ENCODE data around the gene C2orf80. TPM values are rescaled to one million over a fixed set of nuclear protein-coding genes. Genes with fewer than 3 reads are reported as not detected.

Gene C2orf80
- polyA plus RNA-seq, 1 donor from 2014 or later, result 71.5 TPM

- TF ChIP-seq POLR2AphosphoS5 (IDR thresholded peaks at IDR 0.05) (no peak), SMC3 (conservative IDR thresholded peaks at IDR 0.05; ENCODE audit: poor library complexity) (no peak), MXI1 (conservative IDR thresholded peaks at IDR 0.05; ENCODE audit: poor library complexity, severe bottlenecking) (no peak), RAD21 (conservative IDR thresholded peaks at IDR 0.05) (no peak), TAF1 (IDR thresholded peaks at IDR 0.05; ENCODE audit: low read depth) (no peak), EP300 (conservative IDR thresholded peaks at IDR 0.05; ENCODE audit: poor library complexity, severe bottlenecking) (no peak), EZH2 (IDR thresholded peaks at IDR 0.05; ENCODE audit: borderline replicate concordance, insufficient read depth, low read length, poor library complexity, severe bottlenecking) (no peak)
- TF ChIP-seq, protein P1, sequence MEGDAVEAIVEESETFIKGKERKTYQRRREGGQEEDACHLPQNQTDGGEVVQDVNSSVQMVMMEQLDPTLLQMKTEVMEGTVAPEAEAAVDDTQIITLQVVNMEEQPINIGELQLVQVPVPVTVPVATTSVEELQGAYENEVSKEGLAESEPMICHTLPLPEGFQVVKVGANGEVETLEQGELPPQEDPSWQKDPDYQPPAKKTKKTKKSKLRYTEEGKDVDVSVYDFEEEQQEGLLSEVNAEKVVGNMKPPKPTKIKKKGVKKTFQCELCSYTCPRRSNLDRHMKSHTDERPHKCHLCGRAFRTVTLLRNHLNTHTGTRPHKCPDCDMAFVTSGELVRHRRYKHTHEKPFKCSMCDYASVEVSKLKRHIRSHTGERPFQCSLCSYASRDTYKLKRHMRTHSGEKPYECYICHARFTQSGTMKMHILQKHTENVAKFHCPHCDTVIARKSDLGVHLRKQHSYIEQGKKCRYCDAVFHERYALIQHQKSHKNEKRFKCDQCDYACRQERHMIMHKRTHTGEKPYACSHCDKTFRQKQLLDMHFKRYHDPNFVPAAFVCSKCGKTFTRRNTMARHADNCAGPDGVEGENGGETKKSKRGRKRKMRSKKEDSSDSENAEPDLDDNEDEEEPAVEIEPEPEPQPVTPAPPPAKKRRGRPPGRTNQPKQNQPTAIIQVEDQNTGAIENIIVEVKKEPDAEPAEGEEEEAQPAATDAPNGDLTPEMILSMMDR (IDR thresholded peaks at IDR 0.05; ENCODE audit: poor library complexity, severe bottlenecking), result no peak
- TF ChIP-seq, protein P2, sequence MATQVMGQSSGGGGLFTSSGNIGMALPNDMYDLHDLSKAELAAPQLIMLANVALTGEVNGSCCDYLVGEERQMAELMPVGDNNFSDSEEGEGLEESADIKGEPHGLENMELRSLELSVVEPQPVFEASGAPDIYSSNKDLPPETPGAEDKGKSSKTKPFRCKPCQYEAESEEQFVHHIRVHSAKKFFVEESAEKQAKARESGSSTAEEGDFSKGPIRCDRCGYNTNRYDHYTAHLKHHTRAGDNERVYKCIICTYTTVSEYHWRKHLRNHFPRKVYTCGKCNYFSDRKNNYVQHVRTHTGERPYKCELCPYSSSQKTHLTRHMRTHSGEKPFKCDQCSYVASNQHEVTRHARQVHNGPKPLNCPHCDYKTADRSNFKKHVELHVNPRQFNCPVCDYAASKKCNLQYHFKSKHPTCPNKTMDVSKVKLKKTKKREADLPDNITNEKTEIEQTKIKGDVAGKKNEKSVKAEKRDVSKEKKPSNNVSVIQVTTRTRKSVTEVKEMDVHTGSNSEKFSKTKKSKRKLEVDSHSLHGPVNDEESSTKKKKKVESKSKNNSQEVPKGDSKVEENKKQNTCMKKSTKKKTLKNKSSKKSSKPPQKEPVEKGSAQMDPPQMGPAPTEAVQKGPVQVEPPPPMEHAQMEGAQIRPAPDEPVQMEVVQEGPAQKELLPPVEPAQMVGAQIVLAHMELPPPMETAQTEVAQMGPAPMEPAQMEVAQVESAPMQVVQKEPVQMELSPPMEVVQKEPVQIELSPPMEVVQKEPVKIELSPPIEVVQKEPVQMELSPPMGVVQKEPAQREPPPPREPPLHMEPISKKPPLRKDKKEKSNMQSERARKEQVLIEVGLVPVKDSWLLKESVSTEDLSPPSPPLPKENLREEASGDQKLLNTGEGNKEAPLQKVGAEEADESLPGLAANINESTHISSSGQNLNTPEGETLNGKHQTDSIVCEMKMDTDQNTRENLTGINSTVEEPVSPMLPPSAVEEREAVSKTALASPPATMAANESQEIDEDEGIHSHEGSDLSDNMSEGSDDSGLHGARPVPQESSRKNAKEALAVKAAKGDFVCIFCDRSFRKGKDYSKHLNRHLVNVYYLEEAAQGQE (IDR thresholded peaks at IDR 0.05; ENCODE audit: borderline replicate concordance), result no peak
- Histone ChIP-seq H3K9ac (ENCODE audit: low read length) (no peak overlapping the region), H3K27ac (ENCODE audit: low read length) (no peak overlapping the region), H3K4me3 (ENCODE audit: low read length) (no peak overlapping the region), H3K27me3 (ENCODE audit: insufficient read depth, low read depth, low read length) (no peaks in the 10 kb centered on the region), H3K4me2 (ENCODE audit: low read length) (no peak overlapping the region), H3K36me3 (ENCODE audit: insufficient read depth, low read length) (no peaks in the 10 kb centered on the region), H3F3A (ENCODE audit: insufficient read depth, low read length, poor library complexity, severe bottlenecking) (no peaks in the 10 kb centered on the region), H3K9me3 (ENCODE audit: low read length) (no peaks in the 10 kb centered on the region), H2AFZ (ENCODE audit: low read depth, low read length) (no peak overlapping the region), H3K9me2 (ENCODE audit: insufficient read depth, low read length) (no peaks in the 10 kb centered on the region), H4K20me1 (ENCODE audit: insufficient read depth) (no peaks in the 10 kb centered on the region), H3K79me2 (replicated peaks; ENCODE audit: insufficient read depth, low read length) (no peaks in the 10 kb centered on the region)
Measured at GRCh38 chr2:208150094-208150493, 39.7 kb downstream of the C2orf80 start.

DNA sequence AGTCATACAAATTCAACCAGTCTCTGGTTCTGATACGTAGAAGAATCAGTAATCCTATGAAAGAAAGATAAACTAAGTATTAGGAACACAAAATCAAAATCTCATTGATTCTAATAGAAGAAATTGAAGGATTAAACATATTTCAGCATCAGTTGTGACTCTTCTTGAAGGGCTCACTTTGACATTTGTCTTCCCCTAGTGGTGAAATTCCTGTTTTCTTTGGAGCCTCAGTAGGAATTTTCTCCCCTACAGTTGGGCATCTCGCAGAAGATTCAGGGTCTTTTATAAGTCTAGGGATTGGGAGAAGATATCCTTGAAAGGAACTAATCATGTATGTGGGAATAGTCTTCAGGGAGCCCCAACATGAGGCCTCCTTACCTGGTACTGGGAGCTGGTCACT is 41.0 kb downstream of the C2orf80 start:
- no peak overlapping the region for H3K27ac ChIP-seq (ENCODE audit: low read length)
- H3K36me3 ChIP-seq (ENCODE audit: insufficient read depth, low read length), result no peaks in the 10 kb centered on the region
- no peaks in the 10 kb centered on the region for H3K9me3 ChIP-seq (ENCODE audit: low read length)
- H3K9ac ChIP-seq (ENCODE audit: low read length), result no peak overlapping the region
- no peaks in the 10 kb centered on the region for H3K27me3 ChIP-seq (ENCODE audit: insufficient read depth, low read depth, low read length)
- H3K4me3 ChIP-seq (ENCODE audit: low read length), result no peak overlapping the region
- TF ChIP-seq EZH2 (IDR thresholded peaks at IDR 0.05; ENCODE audit: borderline replicate concordance, insufficient read depth, low read length, poor library complexity, severe bottlenecking) (no peak), MXI1 (conservative IDR thresholded peaks at IDR 0.05; ENCODE audit: poor library complexity, severe bottlenecking) (no peak), POLR2AphosphoS5 (IDR thresholded peaks at IDR 0.05) (no peak), EP300 (conservative IDR thresholded peaks at IDR 0.05; ENCODE audit: poor library complexity, severe bottlenecking) (no peak), RAD21 (conservative IDR thresholded peaks at IDR 0.05) (no peak), SMC3 (conservative IDR thresholded peaks at IDR 0.05; ENCODE audit: poor library complexity) (no peak), TAF1 (IDR thresholded peaks at IDR 0.05; ENCODE audit: low read depth) (no peak)
- TF ChIP-seq, protein P2 (IDR thresholded peaks at IDR 0.05; ENCODE audit: borderline replicate concordance), result no peak
- TF ChIP-seq, protein P1 (IDR thresholded peaks at IDR 0.05; ENCODE audit: poor library complexity, severe bottlenecking), result no peak
- H3K4me2 ChIP-seq (ENCODE audit: low read length), result no peak overlapping the region
- no peaks in the 10 kb centered on the region for H4K20me1 ChIP-seq (ENCODE audit: insufficient read depth)
- H3K79me2 ChIP-seq (replicated peaks; ENCODE audit: insufficient read depth, low read length), result no peaks in the 10 kb centered on the region
- H3F3A ChIP-seq (ENCODE audit: insufficient read depth, low read length, poor library complexity, severe bottlenecking), result no peaks in the 10 kb centered on the region
- no peak overlapping the region for H2AFZ ChIP-seq (ENCODE audit: low read depth, low read length)
- no peaks in the 10 kb centered on the region for H3K9me2 ChIP-seq (ENCODE audit: insufficient read depth, low read length)

Data from neural cell (in vitro differentiated cells).